Measurements from ENCODE around the gene BPIFA3.

GRCh38 chr20:33202451-33202850 is 14.7 kb upstream of the BPIFA3 start:
- TF ChIP-seq EZH2 (IDR thresholded peaks at IDR 0.05; ENCODE audit: borderline replicate concordance, insufficient read depth, low read length, poor library complexity, severe bottlenecking) (no peak), MXI1 (conservative IDR thresholded peaks at IDR 0.05; ENCODE audit: poor library complexity, severe bottlenecking) (no peak), POLR2AphosphoS5 (IDR thresholded peaks at IDR 0.05) (no peak), TAF1 (IDR thresholded peaks at IDR 0.05; ENCODE audit: low read depth) (no peak), SMC3 (conservative IDR thresholded peaks at IDR 0.05; ENCODE audit: poor library complexity) (no peak), EP300 (conservative IDR thresholded peaks at IDR 0.05; ENCODE audit: poor library complexity, severe bottlenecking) (no peak), REST (IDR thresholded peaks at IDR 0.05; ENCODE audit: borderline replicate concordance) (no peak), RAD21 (conservative IDR thresholded peaks at IDR 0.05) (no peak)
- TF ChIP-seq, protein P1, sequence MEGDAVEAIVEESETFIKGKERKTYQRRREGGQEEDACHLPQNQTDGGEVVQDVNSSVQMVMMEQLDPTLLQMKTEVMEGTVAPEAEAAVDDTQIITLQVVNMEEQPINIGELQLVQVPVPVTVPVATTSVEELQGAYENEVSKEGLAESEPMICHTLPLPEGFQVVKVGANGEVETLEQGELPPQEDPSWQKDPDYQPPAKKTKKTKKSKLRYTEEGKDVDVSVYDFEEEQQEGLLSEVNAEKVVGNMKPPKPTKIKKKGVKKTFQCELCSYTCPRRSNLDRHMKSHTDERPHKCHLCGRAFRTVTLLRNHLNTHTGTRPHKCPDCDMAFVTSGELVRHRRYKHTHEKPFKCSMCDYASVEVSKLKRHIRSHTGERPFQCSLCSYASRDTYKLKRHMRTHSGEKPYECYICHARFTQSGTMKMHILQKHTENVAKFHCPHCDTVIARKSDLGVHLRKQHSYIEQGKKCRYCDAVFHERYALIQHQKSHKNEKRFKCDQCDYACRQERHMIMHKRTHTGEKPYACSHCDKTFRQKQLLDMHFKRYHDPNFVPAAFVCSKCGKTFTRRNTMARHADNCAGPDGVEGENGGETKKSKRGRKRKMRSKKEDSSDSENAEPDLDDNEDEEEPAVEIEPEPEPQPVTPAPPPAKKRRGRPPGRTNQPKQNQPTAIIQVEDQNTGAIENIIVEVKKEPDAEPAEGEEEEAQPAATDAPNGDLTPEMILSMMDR (IDR thresholded peaks at IDR 0.05; ENCODE audit: poor library complexity, severe bottlenecking), result no peak
